PC-3 (cell line): ENCODE measurements around the gene PIGS. TPM values are rescaled to one million over a fixed set of nuclear protein-coding genes. Genes with fewer than 3 reads are reported as not detected.

Experiments
- ATAC-seq: fragments of 200-7000 bp; cut with Tn5 transposase; 2 replicates; pipeline ENCODE4 v1.9.1; 2020; ENCODE audit warnings: mild to moderate bottlenecking, moderate library complexity
- BruUV-seq: library from RNA; stranded (reverse); fragments of 400-500 nt; replicated peaks from 2 replicates; lab custom pipeline; 2021; lab: Mats Ljungman, UMichigan
- CTCF ChIA-PET: fragments of 300-600 bp; sonication (Branson Sonifier 250); formaldehyde crosslinking; loops from one replicate; lab custom pipeline; 2022; ENCODE audit warnings: antibody characterized with exemption; lab: Charles Lee
- POLR2A ChIA-PET: fragments of 300-600 bp; sonication (Branson Sonifier 250); formaldehyde crosslinking; loops from one replicate; lab custom pipeline; 2022; ENCODE audit warnings: antibody characterized with exemption; ENCODE audit not compliant: unreplicated experiment; lab: Charles Lee
- DNase-seq: peaks from one replicate; pipeline ENCODE4 v3.0.0-alpha.2; 2015
- H2AFZ ChIP-seq: fragments of 300-600 bp; sonication (generic); 2 replicates; pipeline ENCODE4 v1.6.0; 2016; ENCODE audit warnings: antibody characterized with exemption, low read length
- H3F3A ChIP-seq: fragments of 300-600 bp; sonication (generic); one replicate; pipeline ENCODE4 v1.6.0; 2017; ENCODE audit warnings: antibody characterized with exemption, low read length, control low read depth, mild to moderate bottlenecking; ENCODE audit not compliant: unreplicated experiment
- H3K27ac ChIP-seq: fragments of 300-600 bp; sonication (generic); 2 replicates; pipeline ENCODE4 v1.5.1; 2016; ENCODE audit warnings: mild to moderate bottlenecking, low read length
- H3K27me3 ChIP-seq: fragments of 300-600 bp; sonication (generic); 2 replicates; pipeline ENCODE4 v1.6.1; 2016; ENCODE audit warnings: low read length, mixed read lengths
- H3K36me3 ChIP-seq: fragments of 300-600 bp; sonication (generic); 2 replicates; pipeline ENCODE4 v1.6.1; 2016; ENCODE audit warnings: low read depth, mixed run types, low read length, mixed read lengths
- H3K4me1 ChIP-seq: fragments of 300-600 bp; sonication (generic); 2 replicates; pipeline ENCODE4 v1.5.1; 2016; ENCODE audit warnings: low read length; ENCODE audit not compliant: insufficient read depth
- H3K4me2 ChIP-seq: fragments of 300-600 bp; sonication (generic); 2 replicates; pipeline ENCODE4 v1.6.0; 2016; ENCODE audit warnings: low read length
- H3K4me3 ChIP-seq: fragments of 300-600 bp; sonication (generic); 2 replicates; pipeline ENCODE4 v1.5.1; 2016; ENCODE audit warnings: mild to moderate bottlenecking, low read length, mixed read lengths
- H3K79me2 ChIP-seq: fragments of 300-600 bp; sonication (generic); 2 replicates; pipeline ENCODE4 v1.6.1; 2017; ENCODE audit warnings: low read length, mixed read lengths
- H3K9ac ChIP-seq: fragments of 300-600 bp; sonication (generic); 2 replicates; pipeline ENCODE4 v1.6.0; 2016; ENCODE audit warnings: mild to moderate bottlenecking, low read length
- H3K9me2 ChIP-seq: fragments of 300-600 bp; sonication (generic); replicated peaks from 2 replicates; pipeline ENCODE4 v1.6.1; 2016; ENCODE audit warnings: mixed run types, low read length, mixed read lengths
- H3K9me3 ChIP-seq: fragments of 300-600 bp; sonication (generic); 2 replicates; pipeline ENCODE4 v1.6.1; 2016; ENCODE audit warnings: low read length, mixed read lengths
- H4K20me1 ChIP-seq: fragments of 300-600 bp; sonication (generic); 2 replicates; pipeline ENCODE4 v1.6.1; 2016; ENCODE audit warnings: low read length, mixed read lengths
- CTCF ChIP-seq: fragments of 300-600 bp; sonication (generic); conservative IDR thresholded peaks from 2 replicates; pipeline ENCODE4 v1.5.1; 2017; ENCODE audit warnings: antibody characterized with exemption, low read depth, mild to moderate bottlenecking, low read length
- EZH2 ChIP-seq: fragments of 300-600 bp; sonication (generic); IDR thresholded peaks from one replicate; pipeline ENCODE4 v1.6.1; 2017; ENCODE audit warnings: antibody characterized with exemption, mild to moderate bottlenecking, low read length; ENCODE audit not compliant: unreplicated experiment
- EZH2phosphoT487 ChIP-seq: fragments of 300-600 bp; sonication (generic); IDR thresholded peaks from 2 replicates; pipeline ENCODE4 v1.6.1; 2018; ENCODE audit warnings: mild to moderate bottlenecking, antibody characterized with exemption, low read length, borderline replicate concordance
- intact Hi-C: fragments of 100-400 bp; cut with micrococcal nuclease; formaldehyde crosslinking; loops from 2 replicates; pipeline ENCODE4 v1.9.0; 2023
- total RNA-seq: library from RNA; depleted of rRNA; stranded (reverse); fragments of >200 nt; gene quantifications from 2 replicates; pipeline ENCODE4 v1.2.3, GENCODE V29; 2014

PIGS gene
- total RNA-seq, 1 experiment from 2014 or later: 15.8 TPM

DNA sequence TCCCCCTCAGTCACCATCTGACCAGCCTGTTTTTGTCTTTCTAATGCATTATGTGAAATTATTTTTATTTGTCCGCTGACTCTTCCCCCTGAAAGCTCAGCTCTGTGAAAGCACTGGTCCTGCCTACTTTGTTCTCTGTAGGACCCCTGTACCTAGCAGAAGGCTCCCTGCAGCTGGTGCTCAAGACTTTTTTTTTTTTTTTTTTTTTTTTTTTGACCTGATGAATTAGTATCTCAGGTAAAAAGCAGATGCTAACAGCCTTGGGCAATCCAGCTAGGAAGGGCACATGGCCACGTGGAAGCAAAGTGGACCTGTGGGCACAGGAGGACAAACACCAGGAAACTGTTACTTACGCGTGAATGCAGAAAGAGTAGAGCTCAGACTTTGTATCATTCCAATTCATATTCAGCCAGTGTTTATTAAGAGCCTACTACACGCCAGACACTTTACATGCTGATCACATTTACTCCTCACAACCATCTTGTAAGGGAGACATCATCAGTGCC, 18.3 kb downstream of the PIGS start:
- CTCF ChIA-PET: no interaction called here
- Histone ChIP-seq H3K4me1 (0 out of 2 replicates have a peak, but pooled peaks cover 8% of the 10 kb centered on the region), H3K4me2 (peak overlapping the region; percentile 94), H4K20me1 (no peaks in the 10 kb centered on the region), H3K27ac (no peak overlapping the region), H3K9me2 (no peaks in the 10 kb centered on the region), H2AFZ (peak overlapping the region; percentile 64; the same call in 1 of the 2 replicates), H3K79me2 (peaks cover 10% of the 10 kb centered on the region; the same call in 1 of the 2 replicates), H3K9me3 (no peaks in the 10 kb centered on the region), H3K9ac (no peak overlapping the region), H3K36me3 (no peaks in the 10 kb centered on the region; the same call in none of the 2 replicates), H3K27me3 (no peaks in the 10 kb centered on the region), H3K4me3 (peak overlapping the region; percentile 83; the same call in 1 of the 2 replicates), H3F3A (no peaks in the 10 kb centered on the region)
- no peak for TF ChIP-seq CTCF
- no peak for TF ChIP-seq EZH2
- TF ChIP-seq EZH2phosphoT487: no peak
- DNase-seq (no peak), ATAC-seq (no peak)
- POLR2A ChIA-PET: interaction anchor here (0.6 kb wide), 1 partner anchor 17 kb away, joined by 13 read pairs; no protein-coding TSS in a partner anchor
- no TSS peak for BruUV-seq
- intact Hi-C loops: no loop called here

- Histone ChIP-seq H3K4me2 (peak within 1 kb of the TSS; percentile 94), H2AFZ (peak within 1 kb of the TSS; percentile 64), H3K9ac (peak within 1 kb of the TSS; percentile 67), H3K36me3 (no peaks in the 10 kb centered on the region; the same call in none of the 2 replicates), H3F3A (no peaks in the 10 kb centered on the region), H3K4me1 (0 out of 2 replicates have a peak, but pooled peaks cover 8% of the 10 kb centered on the region), H3K79me2 (peaks cover 10% of the 10 kb centered on the region; the same call in 1 of the 2 replicates), H3K4me3 (peak within 1 kb of the TSS; percentile 83), H4K20me1 (no peaks in the 10 kb centered on the region), H3K27me3 (no peaks in the 10 kb centered on the region), H3K9me3 (no peaks in the 10 kb centered on the region), H3K27ac (no peak within 1 kb of the TSS), H3K9me2 (no peaks in the 10 kb centered on the region)
- TF ChIP-seq CTCF: no peak
- TF ChIP-seq EZH2phosphoT487: no peak
- TF ChIP-seq EZH2: no peak
- ChIA-PET CTCF (no interaction called here), POLR2A (interaction anchor here (0.7 kb wide), 1 partner anchor 90 kb away, joined by 3 read pairs; no protein-coding TSS in a partner anchor)
- ATAC-seq: peak; percentile 91
- DNase-seq: peak; percentile 71
- intact Hi-C loops: no loop called here
- no TSS peak for BruUV-seq
These were observed 18.9 kb downstream of the PIGS start, which contains the start of gene UNC119 for GRCh38 chr17:28552176-28552999. Gene UNC119 (minus strand): TSS chr17:28552624. CDS start chr17:28552557, 67 bp downstream.
